GM12878 (cell line): ENCODE measurements around the gene TMEM223. TPM values are rescaled to one million over a fixed set of nuclear protein-coding genes. Genes with fewer than 3 reads are reported as not detected.
A peak's percentile ranks its signal among the peaks of the same experiment; 100 is the strongest.

ENCODE experiments used
- ATAC-seq: fragments of 200-7000 bp; cut with Tn5 transposase; 3 replicates; pipeline ENCODE4 v1.9.1; 2020; ENCODE audit warnings: mild to moderate bottlenecking, moderate library complexity
- BruUV-seq: library from RNA; stranded (reverse); fragments of 400-500 nt; replicated peaks from 2 replicates; lab custom pipeline; 2021; lab: Mats Ljungman, UMichigan
- CTCF ChIA-PET: fragments of 300-600 bp; sonication (Branson Sonifier 250); formaldehyde crosslinking; extraction: SDS; loops from one replicate; lab custom pipeline; 2021; ENCODE audit warnings: inconsistent platforms; lab: Yijun Ruan, JAX
- POLR2A ChIA-PET: fragments of 350-600 bp; formaldehyde crosslinking; extraction: SDS; loops from one replicate; lab custom pipeline; 2021; ENCODE audit warnings: inconsistent platforms; lab: Charles Lee
- RAD21 ChIA-PET: fragments of 300-600 bp; sonication (Branson Sonifier 250); formaldehyde crosslinking; loops from one replicate; lab custom pipeline; 2023; ENCODE audit warnings: antibody characterized with exemption; ENCODE audit not compliant: unreplicated experiment; lab: Charles Lee
- SMC1A ChIA-PET: fragments of 300-600 bp; sonication (Branson Sonifier 250); formaldehyde crosslinking; loops from one replicate; lab custom pipeline; 2023; ENCODE audit not compliant: unreplicated experiment, uncharacterized antibody; lab: Charles Lee
- DNase-seq: peaks from one replicate; pipeline ENCODE4 v3.0.0-alpha.2; 2011; ENCODE audit warnings: low read depth, low spot score
- FAIRE-seq: peaks from 3 replicates; lab custom pipeline; 2011; peaks lifted over from hg19 to GRCh38; lab: Jason Lieb, UNC
- H2AFZ ChIP-seq: 2 replicates; pipeline ENCODE4 v1.6.0; 2011; ENCODE audit warnings: low read depth, low read length, control low read depth; ENCODE audit not compliant: control insufficient read depth
- H3K27ac ChIP-seq: 2 replicates; pipeline ENCODE4 v1.5.1; 2011; ENCODE audit warnings: control low read depth; ENCODE audit not compliant: control insufficient read depth, insufficient read depth
- H3K27me3 ChIP-seq, 2 experiments: replicated peaks in 1 of 2; 2 replicates each; pipeline versions ENCODE4 v1.6.0 to v1.6.1; 2011; ENCODE audit warnings: low read length in 1 of 2; ENCODE audit not compliant: control insufficient read depth in 2 of 2, insufficient read depth in 2 of 2
- H3K36me3 ChIP-seq, 2 experiments: 2 replicates each; pipeline ENCODE4 v1.5.1; 2011; ENCODE audit warnings: low read length in 1 of 2; ENCODE audit not compliant: control insufficient read depth in 2 of 2, insufficient read depth in 2 of 2
- H3K4me1 ChIP-seq: 2 replicates; pipeline ENCODE4 v1.6.1; 2011; ENCODE audit warnings: mild to moderate bottlenecking, low read length, moderate library complexity, mixed read lengths; ENCODE audit not compliant: control insufficient read depth, insufficient read depth
- H3K4me2 ChIP-seq: 2 replicates; pipeline ENCODE4 v1.6.0; 2011; ENCODE audit warnings: control low read depth; ENCODE audit not compliant: control insufficient read depth, insufficient read depth
- H3K4me3 ChIP-seq: fragments of 200-600 bp; sonication (generic); 2 replicates; pipeline ENCODE4 v1.5.1; 2016
- H3K79me2 ChIP-seq: 2 replicates; pipeline ENCODE4 v1.6.0; 2011; ENCODE audit warnings: low read length; ENCODE audit not compliant: control insufficient read depth, insufficient read depth
- H3K9ac ChIP-seq: 2 replicates; pipeline ENCODE4 v1.8.0; 2011; ENCODE audit warnings: low read length, control low read depth, mixed read lengths; ENCODE audit not compliant: control insufficient read depth, insufficient read depth
- H3K9me3 ChIP-seq: replicated peaks from 3 replicates; pipeline ENCODE4 v1.5.1; 2011; ENCODE audit warnings: mild to moderate bottlenecking, low read length; ENCODE audit not compliant: control insufficient read depth, insufficient read depth
- H4K20me1 ChIP-seq: 2 replicates; pipeline ENCODE4 v1.6.0; 2011; ENCODE audit not compliant: control insufficient read depth, insufficient read depth
- GATAD2B ChIP-seq: fragments of 450-650 bp; conservative IDR thresholded peaks from 2 replicates; pipeline ENCODE4 v1.6.1; 2017; ENCODE audit warnings: low read depth, mild to moderate bottlenecking, moderate library complexity
- IRF4 ChIP-seq: IDR thresholded peaks from 2 replicates; pipeline ENCODE4 v1.6.1; 2011; ENCODE audit warnings: low read depth, low read length
- NR2F1 ChIP-seq: fragments of 450-650 bp; conservative IDR thresholded peaks from 2 replicates; pipeline ENCODE4 v1.6.1; 2017; ENCODE audit warnings: mild to moderate bottlenecking
- RFX5 ChIP-seq: IDR thresholded peaks from 2 replicates; pipeline ENCODE4 v1.6.1; 2011; ENCODE audit warnings: low read depth, low read length, improper control_type of control experiment
- RUNX3 ChIP-seq: IDR thresholded peaks from 2 replicates; pipeline ENCODE4 v1.6.1; 2012; ENCODE audit warnings: low read length, inconsistent platforms
- SMAD1 ChIP-seq: fragments of 450-650 bp; IDR thresholded peaks from 2 replicates; pipeline ENCODE4 v1.6.1; 2018; ENCODE audit warnings: mild to moderate bottlenecking, low read depth; ENCODE audit not compliant: partially characterized antibody
- STAT3 ChIP-seq: IDR thresholded peaks from 2 replicates; pipeline ENCODE4 v1.6.1; 2011; ENCODE audit warnings: low read depth, low read length, improper control_type of control experiment
- TCF12 ChIP-seq: IDR thresholded peaks from 2 replicates; pipeline ENCODE4 v1.6.1; 2011; ENCODE audit warnings: low read depth, mild to moderate bottlenecking, low read length
- YY1 ChIP-seq: IDR thresholded peaks from 2 replicates; pipeline ENCODE4 v1.6.1; 2011; ENCODE audit warnings: low read depth, mild to moderate bottlenecking, low read length
- ZNF217 ChIP-seq: fragments of 450-650 bp; IDR thresholded peaks from 2 replicates; pipeline ENCODE4 v1.6.1; 2017; ENCODE audit warnings: antibody characterized with exemption, mild to moderate bottlenecking
- ZNF24 ChIP-seq: fragments of 450-650 bp; IDR thresholded peaks from 2 replicates; pipeline ENCODE4 v1.6.1; 2017; ENCODE audit warnings: antibody characterized with exemption, mild to moderate bottlenecking
- WGBS: methylation state at CpG from one replicate; pipeline ENCODE4 v1.1.6; 2016; ENCODE audit warnings: low lambda C conversion rate; ENCODE audit not compliant: insufficient replicate concordance, insufficient coverage; ENCODE audit errors: missing lambda C conversion rate; 5-methylcytosine and 5-hydroxymethylcytosine counted together
- in situ Hi-C: fragments of 300-500 bp; cut with MboI; formaldehyde crosslinking; loops from 9 replicates; pipeline ENCODE4 v1.14.3; 2018; ENCODE audit warnings: mixed read lengths
- intact Hi-C: fragments of 100-400 bp; cut with micrococcal nuclease; formaldehyde crosslinking; loops from one replicate; pipeline ENCODE4 v1.14.2; 2022; ENCODE audit not compliant: unreplicated experiment
- polyA plus RNA-seq, 11 experiments: library from polyadenylated mRNA; depleted of rRNA in 4 of 11; unstranded in 6 of 11; stranded (reverse) in 5 of 11; fragments of >200 nt; fragmentation: Nextera tagmentation in 4 of 11; fragmentation: Illumina TruSeq in 1 of 11; extraction: Ambion mirVana in 4 of 11; extraction: Trizol in 1 of 11; gene quantifications; 1 replicate in 1 of 11; 2 replicates in 10 of 11; pipeline versions ENCODE4 v1.2.1 to v1.2.3, GENCODE V29; 2011 to 2016; ENCODE audit warnings: inconsistent platforms in 2 of 11, missing spikeins in 2 of 11, low read depth in 1 of 11
- total RNA-seq, 4 experiments: library from RNA; depleted of rRNA in 3 of 4; stranded (reverse); fragments of >200 nt in 3 of 4; fragmentation: Illumina TruSeq in 1 of 4; extraction: Trizol in 1 of 4; gene quantifications; 2 replicates each; pipeline versions ENCODE4 v1.2.1 to v1.2.3, GENCODE V29; 2013 to 2021
- TF ChIP-seq, protein P1 (sequence below): fragments of 450-650 bp; IDR thresholded peaks from 2 replicates; pipeline ENCODE4 v1.6.1; 2017; ENCODE audit warnings: mild to moderate bottlenecking, low read depth, inconsistent platforms; ENCODE audit not compliant: poor library complexity, severe bottlenecking
- TF ChIP-seq, protein P2 (sequence below): fragments of 150-350 bp; IDR thresholded peaks from 2 replicates; pipeline ENCODE4 v1.6.1; 2016; ENCODE audit warnings: low read depth, low read length
- TF ChIP-seq, protein P3 (sequence below): IDR thresholded peaks from 2 replicates; pipeline ENCODE4 v1.6.1; 2011; ENCODE audit warnings: low read depth, mild to moderate bottlenecking, low read length, moderate library complexity, borderline replicate concordance; ENCODE audit errors: extremely low read depth

TMEM223 gene
- total and polyA plus RNA-seq, 10 of the 15 experiments (the other 5 are each of a cell fraction or from before 2014, with no cell fraction given): 5.3 to 33.2 (median 14.0) TPM

DNA sequence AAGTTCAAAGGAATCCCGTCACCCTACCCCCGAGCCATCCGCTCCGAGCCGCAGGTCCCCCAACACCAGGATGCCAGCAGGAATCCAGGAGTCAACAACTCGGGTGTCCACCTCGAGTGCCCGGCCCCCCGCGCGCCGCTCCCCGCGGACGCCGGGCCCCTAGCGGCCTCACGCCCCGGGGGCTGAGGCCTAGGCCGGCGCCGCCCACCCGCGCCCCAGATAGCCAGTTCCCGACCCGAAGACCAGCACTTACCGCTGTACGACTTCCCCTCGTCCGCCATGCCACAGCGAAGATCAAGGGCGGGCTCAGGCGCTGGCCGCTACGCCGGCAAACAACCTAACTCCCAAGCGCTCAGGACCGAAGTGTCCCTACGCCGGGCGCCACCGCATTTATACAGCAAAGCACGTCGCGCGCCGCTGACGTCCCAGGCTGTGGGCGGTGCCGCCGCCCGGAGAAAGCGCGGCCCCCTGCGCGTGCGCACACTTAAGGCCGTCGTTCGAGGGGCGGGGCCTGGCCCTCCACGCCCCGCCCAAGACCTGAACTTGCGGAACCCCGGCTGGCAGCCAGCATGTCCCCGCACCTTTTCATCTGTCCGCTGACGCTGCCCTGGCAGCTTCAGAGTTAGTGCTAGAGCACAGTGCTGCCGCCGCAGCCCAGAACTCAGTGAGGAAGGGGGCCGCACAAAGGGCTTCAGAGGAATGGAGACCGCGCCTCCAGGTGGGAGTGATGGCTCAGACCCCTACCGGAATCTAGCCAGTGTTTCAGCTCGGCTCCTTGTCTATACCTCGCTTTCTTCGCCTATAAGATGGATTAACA lies 13.5 kb upstream of the TMEM223 start, which contains the start of gene NXF1:
Gene NXF1, minus strand, starts transcription at position 365 of the 817 bp plus-strand sequence. Its CDS starts 84 bp downstream, at position 281.
- Histone ChIP-seq H3K4me3 (peak within 1 kb of the TSS; percentile 85), H3K4me1 (peaks cover 16% of the 10 kb centered on the region), H2AFZ (peak within 1 kb of the TSS; percentile 94), H3K9ac (peak within 1 kb of the TSS; percentile 95), H3K9me3 (no peaks in the 10 kb centered on the region), H4K20me1 (no peaks in the 10 kb centered on the region), H3K4me2 (peak within 1 kb of the TSS; percentile 91), H3K36me3 (peaks cover 8 to 22% of the 10 kb centered on the region in 2 experiments), H3K27ac (peak within 1 kb of the TSS; percentile 86), H3K27me3 (no peaks in the 10 kb centered on the region), H3K79me2 (peaks cover 25% of the 10 kb centered on the region)
- no TSS peak for BruUV-seq
- 1% methylated on average over 77 of the region's 77 CpGs for WGBS
- FAIRE-seq: peak; percentile 74
- SMC1A ChIA-PET: interaction anchor here (0.8 to 2.1 kb wide), 9 partner anchors 11 to 77 kb away, joined by 3 to 10 read pairs (median 4); partner anchors contain the start of gene STX5
- RAD21 ChIA-PET: interaction anchor here (0.9 to 2.0 kb wide), 8 partner anchors 18 to 76 kb away, joined by 3 to 9 read pairs (median 4); partner anchors contain the start of genes POLR2G, STX5, TEX54 and TMEM179B
- peak; percentile 89 for ATAC-seq
- DNase-seq: peak; percentile 80
- intact Hi-C loops (loop anchor here (1.0 to 2.0 kb wide), 2 partner anchors 18 to 78 kb away; partner anchors contain the start of genes HNRNPUL2 and TMEM179B), in situ Hi-C loops (no loop called here)
- CTCF ChIA-PET: interaction anchor here (0.9 to 1.9 kb wide), 7 partner anchors 11 to 124 kb away, joined by 3 to 15 read pairs (median 3); no protein-coding TSS in a partner anchor
- POLR2A ChIA-PET: interaction anchor here (0.6 to 2.2 kb wide), 22 partner anchors 9 to 140 kb away, joined by 3 to 17 read pairs (median 5); partner anchors contain the start of genes C11orf98, CSKMT, HNRNPUL2 and STX5
- TF ChIP-seq TCF12 (peak; percentile 91; the same call in 1 of the 2 replicates), RFX5 (0 out of 2 replicates have a peak, but pooled peaks have one; percentile 52), GATAD2B (peak; percentile 87; the same call in 1 of the 2 replicates), RUNX3 (peak; percentile 3; the same call in 1 of the 2 replicates), ZNF217 (peak; percentile 61; the same call in 1 of the 2 replicates), IRF4 (no peak), YY1 (peak; percentile 92), NR2F1 (peak; percentile 72), SMAD1 (peak; percentile 74), ZNF24 (peak; percentile 56; the same call in 1 of the 2 replicates), STAT3 (no peak)
- TF ChIP-seq, protein P1, sequence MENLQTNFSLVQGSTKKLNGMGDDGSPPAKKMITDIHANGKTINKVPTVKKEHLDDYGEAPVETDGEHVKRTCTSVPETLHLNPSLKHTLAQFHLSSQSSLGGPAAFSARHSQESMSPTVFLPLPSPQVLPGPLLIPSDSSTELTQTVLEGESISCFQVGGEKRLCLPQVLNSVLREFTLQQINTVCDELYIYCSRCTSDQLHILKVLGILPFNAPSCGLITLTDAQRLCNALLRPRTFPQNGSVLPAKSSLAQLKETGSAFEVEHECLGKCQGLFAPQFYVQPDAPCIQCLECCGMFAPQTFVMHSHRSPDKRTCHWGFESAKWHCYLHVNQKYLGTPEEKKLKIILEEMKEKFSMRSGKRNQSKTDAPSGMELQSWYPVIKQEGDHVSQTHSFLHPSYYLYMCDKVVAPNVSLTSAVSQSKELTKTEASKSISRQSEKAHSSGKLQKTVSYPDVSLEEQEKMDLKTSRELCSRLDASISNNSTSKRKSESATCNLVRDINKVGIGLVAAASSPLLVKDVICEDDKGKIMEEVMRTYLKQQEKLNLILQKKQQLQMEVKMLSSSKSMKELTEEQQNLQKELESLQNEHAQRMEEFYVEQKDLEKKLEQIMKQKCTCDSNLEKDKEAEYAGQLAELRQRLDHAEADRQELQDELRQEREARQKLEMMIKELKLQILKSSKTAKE: no peak
- TF ChIP-seq, protein P2, sequence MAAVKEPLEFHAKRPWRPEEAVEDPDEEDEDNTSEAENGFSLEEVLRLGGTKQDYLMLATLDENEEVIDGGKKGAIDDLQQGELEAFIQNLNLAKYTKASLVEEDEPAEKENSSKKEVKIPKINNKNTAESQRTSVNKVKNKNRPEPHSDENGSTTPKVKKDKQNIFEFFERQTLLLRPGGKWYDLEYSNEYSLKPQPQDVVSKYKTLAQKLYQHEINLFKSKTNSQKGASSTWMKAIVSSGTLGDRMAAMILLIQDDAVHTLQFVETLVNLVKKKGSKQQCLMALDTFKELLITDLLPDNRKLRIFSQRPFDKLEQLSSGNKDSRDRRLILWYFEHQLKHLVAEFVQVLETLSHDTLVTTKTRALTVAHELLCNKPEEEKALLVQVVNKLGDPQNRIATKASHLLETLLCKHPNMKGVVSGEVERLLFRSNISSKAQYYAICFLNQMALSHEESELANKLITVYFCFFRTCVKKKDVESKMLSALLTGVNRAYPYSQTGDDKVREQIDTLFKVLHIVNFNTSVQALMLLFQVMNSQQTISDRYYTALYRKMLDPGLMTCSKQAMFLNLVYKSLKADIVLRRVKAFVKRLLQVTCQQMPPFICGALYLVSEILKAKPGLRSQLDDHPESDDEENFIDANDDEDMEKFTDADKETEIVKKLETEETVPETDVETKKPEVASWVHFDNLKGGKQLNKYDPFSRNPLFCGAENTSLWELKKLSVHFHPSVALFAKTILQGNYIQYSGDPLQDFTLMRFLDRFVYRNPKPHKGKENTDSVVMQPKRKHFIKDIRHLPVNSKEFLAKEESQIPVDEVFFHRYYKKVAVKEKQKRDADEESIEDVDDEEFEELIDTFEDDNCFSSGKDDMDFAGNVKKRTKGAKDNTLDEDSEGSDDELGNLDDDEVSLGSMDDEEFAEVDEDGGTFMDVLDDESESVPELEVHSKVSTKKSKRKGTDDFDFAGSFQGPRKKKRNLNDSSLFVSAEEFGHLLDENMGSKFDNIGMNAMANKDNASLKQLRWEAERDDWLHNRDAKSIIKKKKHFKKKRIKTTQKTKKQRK: no peak
- TF ChIP-seq, protein P3, sequence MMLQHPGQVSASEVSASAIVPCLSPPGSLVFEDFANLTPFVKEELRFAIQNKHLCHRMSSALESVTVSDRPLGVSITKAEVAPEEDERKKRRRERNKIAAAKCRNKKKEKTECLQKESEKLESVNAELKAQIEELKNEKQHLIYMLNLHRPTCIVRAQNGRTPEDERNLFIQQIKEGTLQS: no peak
